ENCODE results near the gene HYAL4.

- TF ChIP-seq CTCF (IDR thresholded peaks at IDR 0.05; ENCODE audit: extremely low read depth in 1 of 2, insufficient read depth in 1 of 2, low read depth in 1 of 2, low read length in 2 of 2) (peak in 1 of 2 donors; percentile 31), POLR2A (IDR thresholded peaks at IDR 0.05; ENCODE audit: low read depth, low read length) (no peak), POLR2AphosphoS5 (IDR thresholded peaks at IDR 0.05; ENCODE audit: insufficient read depth, low read depth, low read length) (no peak), EZH2 (IDR thresholded peaks at IDR 0.05; ENCODE audit: borderline replicate concordance, low read depth, low read length, severe bottlenecking) (no peak)
These were observed 47.1 kb upstream of the HYAL4 start for GRCh38 chr7:123797673-123798531.

All from endothelial cell of umbilical vein (primary cell).